ENCODE data around the gene COLQ.

COLQ gene

DNA sequence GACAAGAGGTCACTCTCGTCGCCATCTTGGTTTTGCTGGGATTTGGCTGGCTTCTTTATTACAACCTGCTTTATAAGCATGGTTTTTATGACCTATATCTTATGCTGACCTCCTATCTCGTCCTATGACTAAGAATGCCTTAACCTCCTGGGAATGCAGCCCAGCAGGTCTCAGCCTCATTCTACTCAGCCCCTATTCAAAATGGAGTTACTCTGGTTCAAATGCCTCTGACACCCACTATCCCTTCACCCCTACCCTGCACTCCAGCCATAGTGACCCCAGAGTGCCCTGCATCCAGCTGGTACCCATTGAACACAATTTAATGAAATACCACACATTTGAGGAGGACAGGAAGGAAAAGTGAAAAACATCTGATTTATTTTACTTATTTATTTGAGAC lies 117.5 kb downstream of the COLQ start:
- H4K20me1 ChIP-seq (ENCODE audit: insufficient read depth, low read length): no peaks in the 10 kb centered on the region
- H3K4me2 ChIP-seq (ENCODE audit: insufficient read depth, low read length): no peak overlapping the region
- H3K27ac ChIP-seq (ENCODE audit: low read length): no peak overlapping the region

DNA sequence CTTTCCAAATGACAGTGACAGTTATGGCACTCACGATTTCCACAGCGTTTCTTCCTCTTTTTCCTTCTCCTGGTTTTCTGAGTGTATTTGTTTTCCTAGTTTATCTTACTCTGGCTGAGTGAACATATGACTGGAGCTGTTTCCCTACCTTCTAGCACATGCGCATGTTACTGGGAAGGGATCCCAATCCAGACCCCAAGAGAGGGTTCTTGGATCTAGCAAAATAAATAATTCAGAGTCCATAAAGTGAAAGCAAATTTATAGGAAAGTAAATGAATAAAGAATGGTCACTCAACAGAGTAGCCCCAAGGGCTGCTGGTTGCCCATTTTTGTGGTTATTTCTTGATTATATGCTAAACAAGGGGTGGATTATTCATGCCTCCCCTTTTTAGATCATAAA lies 118.0 kb downstream of the COLQ start:
- Histone ChIP-seq H3K4me2 (ENCODE audit: insufficient read depth, low read length) (no peak overlapping the region), H3K4me1 (ENCODE audit: insufficient read depth, low read length) (peaks cover 13% of the 10 kb centered on the region), H2AFZ (ENCODE audit: low read depth, low read length) (no peak overlapping the region), H4K20me1 (ENCODE audit: insufficient read depth, low read length) (no peaks in the 10 kb centered on the region), H3K36me3 (ENCODE audit: insufficient read depth, low read length) (no peaks in the 10 kb centered on the region; the same call in 1 of the 2 replicates), H3K27ac (ENCODE audit: low read length) (no peak overlapping the region), H3K27me3 (ENCODE audit: insufficient read depth, low read length, poor library complexity) (no peaks in the 10 kb centered on the region), H3K9ac (ENCODE audit: low read depth, low read length) (no peak overlapping the region), H3K9me3 (ENCODE audit: insufficient read depth, low read length, severe bottlenecking) (no peaks in the 10 kb centered on the region), H3K4me3 (ENCODE audit: low read depth in 1 of 2, low read length in 2 of 2) (no peak overlapping the region), H3K79me2 (ENCODE audit: insufficient read depth, low read length) (no peaks in the 10 kb centered on the region)
- TF ChIP-seq EZH2 (IDR thresholded peaks at IDR 0.05; ENCODE audit: borderline replicate concordance, low read depth, low read length, severe bottlenecking): no peak
- TF ChIP-seq, protein P1, sequence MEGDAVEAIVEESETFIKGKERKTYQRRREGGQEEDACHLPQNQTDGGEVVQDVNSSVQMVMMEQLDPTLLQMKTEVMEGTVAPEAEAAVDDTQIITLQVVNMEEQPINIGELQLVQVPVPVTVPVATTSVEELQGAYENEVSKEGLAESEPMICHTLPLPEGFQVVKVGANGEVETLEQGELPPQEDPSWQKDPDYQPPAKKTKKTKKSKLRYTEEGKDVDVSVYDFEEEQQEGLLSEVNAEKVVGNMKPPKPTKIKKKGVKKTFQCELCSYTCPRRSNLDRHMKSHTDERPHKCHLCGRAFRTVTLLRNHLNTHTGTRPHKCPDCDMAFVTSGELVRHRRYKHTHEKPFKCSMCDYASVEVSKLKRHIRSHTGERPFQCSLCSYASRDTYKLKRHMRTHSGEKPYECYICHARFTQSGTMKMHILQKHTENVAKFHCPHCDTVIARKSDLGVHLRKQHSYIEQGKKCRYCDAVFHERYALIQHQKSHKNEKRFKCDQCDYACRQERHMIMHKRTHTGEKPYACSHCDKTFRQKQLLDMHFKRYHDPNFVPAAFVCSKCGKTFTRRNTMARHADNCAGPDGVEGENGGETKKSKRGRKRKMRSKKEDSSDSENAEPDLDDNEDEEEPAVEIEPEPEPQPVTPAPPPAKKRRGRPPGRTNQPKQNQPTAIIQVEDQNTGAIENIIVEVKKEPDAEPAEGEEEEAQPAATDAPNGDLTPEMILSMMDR (IDR thresholded peaks at IDR 0.05; ENCODE audit: borderline replicate concordance, extremely low read depth, low read length, poor library complexity, severe bottlenecking): no peak
- no peak for DNase-seq
- ATAC-seq (ENCODE audit: insufficient read depth, low read depth): no peak

More for the DNA sequence above, 117.5 kb downstream of the COLQ start:
- Histone ChIP-seq H2AFZ (ENCODE audit: low read depth, low read length) (no peak overlapping the region), H3K4me1 (ENCODE audit: insufficient read depth, low read length) (peaks cover 13% of the 10 kb centered on the region), H3K9ac (ENCODE audit: low read depth, low read length) (no peak overlapping the region), H3K36me3 (ENCODE audit: insufficient read depth, low read length) (peaks cover under 1% of the 10 kb centered on the region; the same call in 1 of the 2 replicates), H3K27me3 (ENCODE audit: insufficient read depth, low read length, poor library complexity) (no peaks in the 10 kb centered on the region), H3K4me3 (ENCODE audit: low read depth in 1 of 2, low read length in 2 of 2) (no peak overlapping the region), H3K79me2 (ENCODE audit: insufficient read depth, low read length) (no peaks in the 10 kb centered on the region), H3K9me3 (ENCODE audit: insufficient read depth, low read length, severe bottlenecking) (no peaks in the 10 kb centered on the region)
- ATAC-seq (ENCODE audit: insufficient read depth, low read depth): no peak
- TF ChIP-seq, protein P1 (IDR thresholded peaks at IDR 0.05; ENCODE audit: borderline replicate concordance, extremely low read depth, low read length, poor library complexity, severe bottlenecking): no peak
- no peak for TF ChIP-seq EZH2 (IDR thresholded peaks at IDR 0.05; ENCODE audit: borderline replicate concordance, low read depth, low read length, severe bottlenecking)
- no peak for DNase-seq

DNA sequence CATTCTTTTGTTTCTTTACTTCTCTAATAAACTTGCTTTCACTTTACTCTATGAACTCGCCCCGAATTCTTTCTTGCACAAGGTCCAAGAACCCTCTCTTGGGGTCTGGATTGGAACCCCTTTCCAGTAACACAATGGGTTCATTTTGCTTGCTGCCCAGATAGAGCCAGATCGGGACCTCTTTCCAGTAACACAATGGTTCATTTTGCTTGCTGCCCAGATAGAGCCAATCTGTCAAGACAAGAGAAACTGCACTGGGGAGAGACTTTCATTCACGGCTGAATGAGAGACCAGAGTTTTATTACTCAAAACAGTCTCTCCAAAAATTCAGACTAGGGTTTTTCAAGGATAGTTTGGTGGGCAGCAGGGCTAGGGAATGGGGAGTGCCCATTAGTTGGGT lies 119.6 kb downstream of the COLQ start:
- no peaks in the 10 kb centered on the region for H4K20me1 ChIP-seq (ENCODE audit: insufficient read depth, low read length)
- H3K4me3 ChIP-seq (ENCODE audit: low read depth in 1 of 2, low read length in 2 of 2): no peak overlapping the region
- H2AFZ ChIP-seq (ENCODE audit: low read depth, low read length): no peak overlapping the region
- H3K9ac ChIP-seq (ENCODE audit: low read depth, low read length): no peak overlapping the region
- H3K36me3 ChIP-seq (ENCODE audit: insufficient read depth, low read length): 0 out of 2 replicates have a peak, but pooled peaks cover 4% of the 10 kb centered on the region
- TF ChIP-seq, protein P1 (IDR thresholded peaks at IDR 0.05; ENCODE audit: borderline replicate concordance, extremely low read depth, low read length, poor library complexity, severe bottlenecking): no peak
- TF ChIP-seq EZH2 (IDR thresholded peaks at IDR 0.05; ENCODE audit: borderline replicate concordance, low read depth, low read length, severe bottlenecking): no peak
- no peaks in the 10 kb centered on the region for H3K27me3 ChIP-seq (ENCODE audit: insufficient read depth, low read length, poor library complexity)
- ATAC-seq (ENCODE audit: insufficient read depth, low read depth) (no peak), DNase-seq (no peak)
- H3K4me2 ChIP-seq (ENCODE audit: insufficient read depth, low read length): no peak overlapping the region
- H3K9me3 ChIP-seq (ENCODE audit: insufficient read depth, low read length, severe bottlenecking): peaks cover 11% of the 10 kb centered on the region
- no peak overlapping the region for H3K27ac ChIP-seq (ENCODE audit: low read length)
- no peaks in the 10 kb centered on the region for H3K79me2 ChIP-seq (ENCODE audit: insufficient read depth, low read length)
- H3K4me1 ChIP-seq (ENCODE audit: insufficient read depth, low read length): peaks cover 13% of the 10 kb centered on the region
